ENCODE data around the gene ST6GALNAC4. TPM values are rescaled to one million over a fixed set of nuclear protein-coding genes. Genes with fewer than 3 reads are reported as not detected.
A peak's percentile ranks its signal among the peaks of the same experiment; 100 is the strongest.

Gene ST6GALNAC4
- total RNA-seq, 1 experiment from 2014 or later: 15.4 TPM

GRCh38 chr9:127917603-127918002, 762 bp upstream of the ST6GALNAC4 start:
- H3K14ac ChIP-seq (ENCODE audit: insufficient read depth, low read length): no peak overlapping the region
- no peak overlapping the region for H4K8ac ChIP-seq (replicated peaks; ENCODE audit: insufficient read length, low read depth, low read length)
- H3K9ac ChIP-seq (ENCODE audit: extremely low read depth, insufficient read length, low read length): no peak overlapping the region
- TF ChIP-seq CTCF (conservative IDR thresholded peaks at IDR 0.05): no peak
- H3K4ac ChIP-seq (ENCODE audit: low read depth, low read length): no peak overlapping the region
- Mint-ChIP-seq H3K4me3 (peak overlapping the region in 1 of 2 experiments; percentile 54; a peak in 1 of 5 replicates), H3K27ac (no peak overlapping the region), H3K4me1 (peaks cover 15 to 17% of the 10 kb centered on the region in 2 experiments), H3K27me3 (ENCODE audit: low read depth) (peaks cover 26% of the 10 kb centered on the region), H3K36me3 (ENCODE audit: insufficient read depth in 1 of 3, low read depth in 3 of 3) (peaks cover 0 to 9% (median 5%) of the 10 kb centered on the region in 3 experiments; a peak in 6 of 7 replicates), H3K9me3 (no peaks in the 10 kb centered on the region; a peak in 1 of 5 replicates)
- H2AFZ ChIP-seq (ENCODE audit: low read length): no peak overlapping the region
- H3K27me3 ChIP-seq (ENCODE audit: insufficient read depth, low read length): peaks cover 2% of the 10 kb centered on the region; the same call in 1 of the 2 replicates
- no peak overlapping the region for H3K18ac ChIP-seq (ENCODE audit: insufficient read length, low read depth, low read length)
- H3K79me1 ChIP-seq (ENCODE audit: insufficient read depth, low read depth, low read length, poor library complexity, severe bottlenecking): no peaks in the 10 kb centered on the region
- H4K5ac ChIP-seq (ENCODE audit: insufficient read length, low read depth, low read length): no peak overlapping the region
- no peak overlapping the region for H3K23ac ChIP-seq (ENCODE audit: insufficient read length, low read depth, low read length)
- peaks cover 2% of the 10 kb centered on the region; the same call in 1 of the 2 replicates for H3K4me1 ChIP-seq (ENCODE audit: insufficient read depth, low read length)
- no CpG with 5 or more reads among the region's 6 CpGs for WGBS (ENCODE audit: extremely low coverage, insufficient read length, low lambda C conversion rate)
- peaks cover 2% of the 10 kb centered on the region for H4K20me1 ChIP-seq (ENCODE audit: control insufficient read depth, insufficient read depth, insufficient read length)
- H2BK20ac ChIP-seq (ENCODE audit: low read depth, low read length, poor library complexity, severe bottlenecking): no peak overlapping the region
- no peaks in the 10 kb centered on the region for H3K79me2 ChIP-seq (ENCODE audit: insufficient read depth, low read length)
- H2BK15ac ChIP-seq (ENCODE audit: low read depth, low read length): no peak overlapping the region
- no peak overlapping the region for H2BK5ac ChIP-seq (ENCODE audit: insufficient read length, low read length)
- no peak for DNase-seq
- H3K27ac ChIP-seq (ENCODE audit: insufficient read length, low read depth, low read length): no peak overlapping the region
- no peak overlapping the region for H3T11ph ChIP-seq (ENCODE audit: low read length)
- no peak overlapping the region for H3K56ac ChIP-seq (ENCODE audit: insufficient read length, low read depth, low read length)
- no peak overlapping the region for H2AK5ac ChIP-seq (ENCODE audit: insufficient read length, low read length)
- H2BK12ac ChIP-seq (ENCODE audit: insufficient read length, low read depth, low read length): no peak overlapping the region
- H2BK120ac ChIP-seq (ENCODE audit: low read depth, low read length, poor library complexity, severe bottlenecking): no peak overlapping the region
- H4K91ac ChIP-seq (ENCODE audit: insufficient read length, low read depth, low read length): no peak overlapping the region
- peaks cover 5% of the 10 kb centered on the region for H3K23me2 ChIP-seq (ENCODE audit: insufficient read length, low read depth, low read length, poor library complexity, severe bottlenecking)
- no peak overlapping the region for H3K4me2 ChIP-seq (ENCODE audit: insufficient read depth, insufficient read length, low read length)
- no peaks in the 10 kb centered on the region for H3K9me3 ChIP-seq (ENCODE audit: control insufficient read depth, low read depth, low read length)

Data from H9 (cell line).